ENCODE results near the gene PYGM. TPM values are rescaled to one million over a fixed set of nuclear protein-coding genes. Genes with fewer than 3 reads are reported as not detected.
A peak's percentile ranks its signal among the peaks of the same experiment; 100 is the strongest.

The PYGM gene
- total RNA-seq, 3 donors from 2014 or later, result 1.3 to 4.5 (median 3.4) TPM

DNA sequence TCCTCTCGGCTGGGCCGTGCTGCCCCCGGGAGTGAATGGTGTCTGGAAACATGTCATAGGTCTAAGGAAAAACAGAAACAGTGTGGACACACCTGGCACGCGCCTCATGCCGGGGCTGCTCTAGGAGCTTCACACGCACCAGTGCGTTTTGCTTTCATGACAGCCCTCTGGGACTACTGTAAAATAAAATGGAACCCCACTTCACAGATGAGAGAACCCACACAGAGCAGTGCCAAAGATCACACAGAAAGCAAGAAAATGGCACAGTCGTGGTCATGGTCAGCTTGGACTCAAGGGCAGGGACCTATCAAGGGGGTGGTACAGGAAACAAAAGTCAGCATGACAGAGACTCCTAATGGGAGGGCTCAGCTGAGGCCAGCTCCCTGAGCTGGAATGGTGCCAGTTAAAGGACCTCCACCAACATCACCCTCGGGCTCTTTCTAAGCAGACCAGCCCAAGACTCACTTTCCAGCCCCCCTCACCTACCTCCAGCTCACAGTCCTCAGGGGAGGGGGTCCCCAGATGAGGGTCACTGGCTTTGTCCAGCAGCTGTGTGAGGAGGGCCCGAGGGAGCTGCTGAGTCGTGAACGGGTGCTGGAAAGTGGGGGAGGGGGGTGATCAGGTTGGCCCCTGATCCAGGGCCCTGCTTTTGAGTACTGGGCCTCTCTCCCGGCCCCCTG is 40.0 kb upstream of the PYGM start:
- H3K27ac ChIP-seq, result no peak overlapping the region
- TF ChIP-seq POLR2AphosphoS5 (IDR thresholded peaks at IDR 0.05), result no peak
- TF ChIP-seq, protein P1, sequence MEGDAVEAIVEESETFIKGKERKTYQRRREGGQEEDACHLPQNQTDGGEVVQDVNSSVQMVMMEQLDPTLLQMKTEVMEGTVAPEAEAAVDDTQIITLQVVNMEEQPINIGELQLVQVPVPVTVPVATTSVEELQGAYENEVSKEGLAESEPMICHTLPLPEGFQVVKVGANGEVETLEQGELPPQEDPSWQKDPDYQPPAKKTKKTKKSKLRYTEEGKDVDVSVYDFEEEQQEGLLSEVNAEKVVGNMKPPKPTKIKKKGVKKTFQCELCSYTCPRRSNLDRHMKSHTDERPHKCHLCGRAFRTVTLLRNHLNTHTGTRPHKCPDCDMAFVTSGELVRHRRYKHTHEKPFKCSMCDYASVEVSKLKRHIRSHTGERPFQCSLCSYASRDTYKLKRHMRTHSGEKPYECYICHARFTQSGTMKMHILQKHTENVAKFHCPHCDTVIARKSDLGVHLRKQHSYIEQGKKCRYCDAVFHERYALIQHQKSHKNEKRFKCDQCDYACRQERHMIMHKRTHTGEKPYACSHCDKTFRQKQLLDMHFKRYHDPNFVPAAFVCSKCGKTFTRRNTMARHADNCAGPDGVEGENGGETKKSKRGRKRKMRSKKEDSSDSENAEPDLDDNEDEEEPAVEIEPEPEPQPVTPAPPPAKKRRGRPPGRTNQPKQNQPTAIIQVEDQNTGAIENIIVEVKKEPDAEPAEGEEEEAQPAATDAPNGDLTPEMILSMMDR (IDR thresholded peaks at IDR 0.05), result no peak
- no peak for TF ChIP-seq POLR2A (IDR thresholded peaks at IDR 0.05)

DNA sequence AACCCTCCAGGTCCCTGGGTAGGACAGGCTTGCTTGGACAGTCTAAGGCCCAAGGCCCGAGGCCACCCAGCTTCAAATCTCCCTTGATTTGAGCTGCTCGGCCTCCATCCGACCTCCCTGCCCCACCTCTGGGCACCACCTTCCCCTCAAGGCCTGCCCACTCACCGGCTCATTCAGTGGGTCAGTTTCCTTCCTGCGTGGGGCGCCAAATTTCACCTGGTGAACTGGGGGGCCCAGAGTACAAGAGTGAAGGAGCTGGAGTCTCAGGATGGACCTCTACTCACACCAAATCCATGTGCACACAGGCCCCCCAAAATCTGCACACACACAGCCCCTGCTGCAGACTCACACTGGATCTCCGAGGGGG is 39.5 kb upstream of the PYGM start:
- intact Hi-C loops (cut with DNase I; ENCODE audit: low total_unique reads), result no loop called here
- no peak overlapping the region for H3K4me3 ChIP-seq
- no peak for DNase-seq (ENCODE audit: low spot score in 2 of 2)
- peaks cover 0 to 5% of the 10 kb centered on the region in 2 donors for H3K4me1 ChIP-seq
- H3K36me3 ChIP-seq, result no peaks in the 10 kb centered on the region
- H3K27me3 ChIP-seq, result no peaks in the 10 kb centered on the region
- H3K9me3 ChIP-seq, result no peaks in the 10 kb centered on the region
- TF ChIP-seq, protein P1 (IDR thresholded peaks at IDR 0.05), result no peak
- TF ChIP-seq POLR2A (IDR thresholded peaks at IDR 0.05) (no peak), POLR2AphosphoS5 (IDR thresholded peaks at IDR 0.05) (no peak)
- H3K27ac ChIP-seq, result no peak overlapping the region

More for the DNA sequence above, 40.0 kb upstream of the PYGM start:
- Histone ChIP-seq H3K4me3 (no peak overlapping the region), H3K9me3 (no peaks in the 10 kb centered on the region), H3K4me1 (peaks cover 0 to 5% of the 10 kb centered on the region in 2 donors), H3K27me3 (no peaks in the 10 kb centered on the region), H3K36me3 (no peaks in the 10 kb centered on the region)
- DNase-seq (ENCODE audit: low spot score in 2 of 2), result no peak
- intact Hi-C loops (cut with DNase I; ENCODE audit: low total_unique reads), result no loop called here

DNA sequence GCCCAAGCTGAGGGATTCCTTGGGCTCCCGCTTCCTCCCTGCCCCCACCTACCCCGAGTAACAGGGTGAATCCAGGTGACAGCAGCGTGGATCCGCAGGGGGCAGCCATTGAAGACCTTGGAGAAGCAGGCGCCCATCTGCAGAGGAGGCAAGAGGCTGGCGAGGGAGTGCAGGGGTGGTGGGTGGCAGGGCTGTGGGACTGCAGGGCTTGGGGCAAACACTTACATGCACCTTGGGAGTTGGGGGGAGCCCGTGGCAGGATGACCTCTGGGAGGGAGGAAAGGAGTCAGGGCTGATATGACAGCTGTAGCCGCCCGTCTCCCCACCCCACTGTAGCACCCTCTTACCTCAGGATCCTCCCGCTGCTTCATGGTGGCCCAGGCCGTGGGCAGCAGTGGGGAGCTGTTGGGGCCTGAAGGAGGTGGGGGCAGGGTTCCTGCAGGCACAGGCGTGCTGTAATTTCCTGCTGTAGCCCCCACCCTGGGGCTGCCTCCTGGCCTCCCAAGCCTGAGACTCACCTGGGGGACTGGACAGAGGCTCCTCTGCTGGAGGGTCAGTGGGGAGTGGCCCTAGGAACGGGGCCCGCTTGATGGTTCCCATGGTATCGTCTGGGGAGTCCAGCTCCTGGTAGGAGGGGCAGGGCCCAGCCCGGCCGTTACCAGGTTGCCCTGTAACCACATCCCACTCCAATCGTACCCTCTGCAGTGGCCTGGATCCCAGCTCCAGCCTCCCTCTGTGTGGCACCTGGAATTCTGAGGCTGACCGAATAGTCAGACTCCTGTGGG is 37.2 kb upstream of the PYGM start:
- no peaks in the 10 kb centered on the region for H3K4me1 ChIP-seq
- no peaks in the 10 kb centered on the region for H3K27me3 ChIP-seq
- H3K9me3 ChIP-seq, result no peaks in the 10 kb centered on the region
- TF ChIP-seq, protein P1 (IDR thresholded peaks at IDR 0.05), result no peak
- TF ChIP-seq POLR2A (IDR thresholded peaks at IDR 0.05) (no peak), POLR2AphosphoS5 (IDR thresholded peaks at IDR 0.05) (no peak)
- intact Hi-C loops (cut with DNase I; ENCODE audit: low total_unique reads), result no loop called here
- H3K4me3 ChIP-seq, result no peak overlapping the region
- no peaks in the 10 kb centered on the region for H3K36me3 ChIP-seq
- peak in 1 of 2 donors; percentile 41 for DNase-seq (ENCODE audit: low spot score in 2 of 2)
- H3K27ac ChIP-seq, result no peak overlapping the region

DNA sequence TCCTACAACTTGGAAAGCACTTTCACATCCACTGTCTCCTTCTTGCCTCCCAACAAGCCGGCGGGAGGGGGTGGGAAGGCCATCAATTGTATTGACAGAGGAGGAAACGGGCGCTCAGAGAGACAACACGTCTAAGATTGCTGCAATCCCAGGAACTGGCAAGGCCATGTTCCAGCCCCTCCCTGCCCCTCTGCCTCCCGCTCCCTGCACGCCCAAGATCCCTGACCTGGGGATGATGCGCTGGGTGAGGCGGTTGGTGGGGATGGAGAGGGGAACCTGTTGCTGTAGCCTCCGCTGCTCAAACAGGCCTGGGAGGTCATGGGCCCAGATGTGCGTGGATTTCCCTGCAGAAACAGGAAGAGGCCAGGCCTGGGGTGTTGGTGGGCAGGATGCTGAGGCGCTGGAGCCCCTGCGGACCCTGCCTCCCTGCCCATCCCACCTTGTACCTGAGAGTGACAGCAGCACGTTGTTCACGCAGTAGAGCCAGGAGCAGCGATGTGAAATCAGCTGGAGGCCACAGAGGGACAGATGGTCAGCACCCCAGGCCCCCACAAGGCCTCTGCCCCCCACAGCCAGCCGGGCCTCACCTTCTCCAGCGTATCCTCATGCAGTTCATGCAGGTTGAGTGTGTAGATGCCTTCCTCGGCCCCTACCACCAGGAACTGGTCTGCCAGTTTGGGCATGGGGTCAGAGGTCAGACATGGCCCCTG is 36.4 kb upstream of the PYGM start:
- Histone ChIP-seq H3K4me3 (no peak overlapping the region), H3K27me3 (no peaks in the 10 kb centered on the region), H3K27ac (no peak overlapping the region), H3K4me1 (no peaks in the 10 kb centered on the region), H3K9me3 (no peaks in the 10 kb centered on the region), H3K36me3 (no peaks in the 10 kb centered on the region)
- intact Hi-C loops (cut with DNase I; ENCODE audit: low total_unique reads), result no loop called here
- TF ChIP-seq POLR2AphosphoS5 (IDR thresholded peaks at IDR 0.05) (no peak), POLR2A (IDR thresholded peaks at IDR 0.05) (no peak)
- TF ChIP-seq, protein P1 (IDR thresholded peaks at IDR 0.05), result no peak
- no peak for DNase-seq (ENCODE audit: low spot score in 2 of 2)
